ENCODE results near the gene ADAMTS1. TPM values are rescaled to one million over a fixed set of nuclear protein-coding genes. Genes with fewer than 3 reads are reported as not detected.

Gene ADAMTS1
- total RNA-seq, 1 donor from 2014 or later: 241 TPM

DNA sequence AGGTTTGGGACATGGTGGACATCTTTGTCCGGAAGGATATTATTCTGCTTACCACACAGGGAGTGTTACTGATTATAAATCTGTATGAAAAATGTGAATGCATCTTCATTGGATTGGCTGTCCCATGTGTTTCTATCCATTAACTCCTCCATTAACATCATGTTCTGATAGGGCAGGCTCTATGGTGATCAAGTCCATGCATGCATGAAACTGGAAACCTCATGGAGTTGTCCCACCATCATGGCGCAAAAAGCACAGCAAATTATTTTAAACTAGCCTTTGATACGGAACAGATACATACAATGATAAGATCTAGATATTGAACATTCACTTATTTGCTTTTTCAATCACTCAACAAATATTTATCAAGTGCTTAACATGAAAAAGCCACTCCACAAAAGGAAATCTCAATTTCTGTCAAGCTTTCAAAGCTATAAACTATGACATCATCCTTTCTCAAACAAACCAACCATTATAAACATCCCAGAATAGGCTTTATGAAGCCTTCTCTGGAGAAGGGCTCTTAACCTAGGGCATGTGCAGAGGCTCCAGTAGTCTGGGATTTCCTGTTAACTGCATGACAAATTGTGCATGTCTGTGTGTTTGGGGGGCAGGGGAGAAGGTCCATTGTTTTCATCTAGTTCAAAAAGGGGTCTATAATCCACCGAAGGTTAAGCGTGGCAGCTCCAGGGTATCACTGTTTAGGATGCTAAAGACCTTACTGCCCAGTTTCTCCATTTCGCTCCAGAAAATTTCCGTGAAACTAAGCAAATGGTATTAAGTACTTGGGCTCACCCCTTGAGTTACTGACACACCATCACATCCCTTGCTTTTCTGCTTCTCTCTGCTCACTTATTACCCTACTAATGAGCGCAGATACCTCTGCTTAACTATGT is 46.1 kb downstream of the ADAMTS1 start:
- H3K27ac ChIP-seq: peak overlapping the region; percentile 86
- H3K27me3 ChIP-seq: no peaks in the 10 kb centered on the region
- H3K4me3 ChIP-seq: no peak overlapping the region
- no peak for DNase-seq (ENCODE audit: extremely low spot score in 2 of 2)
- H3K9me3 ChIP-seq: no peaks in the 10 kb centered on the region
- TF ChIP-seq POLR2AphosphoS5 (IDR thresholded peaks at IDR 0.05; ENCODE audit: insufficient read depth in 1 of 2, low read depth in 1 of 2) (no peak), CTCF (IDR thresholded peaks at IDR 0.05) (no peak), POLR2A (IDR thresholded peaks at IDR 0.05) (no peak)
- intact Hi-C loops (cut with DNase I): loop anchor here (5.0 kb wide), 1 partner anchor 43 kb away; no protein-coding TSS in a partner anchor
- no peaks in the 10 kb centered on the region for H3K36me3 ChIP-seq
- peaks cover 26% of the 10 kb centered on the region for H3K4me1 ChIP-seq

- H3K4me1 ChIP-seq: peaks cover 26% of the 10 kb centered on the region
- no peak for TF ChIP-seq POLR2A (IDR thresholded peaks at IDR 0.05)
- TF ChIP-seq POLR2AphosphoS5 (IDR thresholded peaks at IDR 0.05; ENCODE audit: insufficient read depth in 1 of 2, low read depth in 1 of 2): no peak
- no peak for TF ChIP-seq CTCF (IDR thresholded peaks at IDR 0.05)
- H3K36me3 ChIP-seq: no peaks in the 10 kb centered on the region
- DNase-seq (ENCODE audit: extremely low spot score in 2 of 2): no peak
- intact Hi-C loops (cut with DNase I): loop anchor here (5.0 kb wide), 1 partner anchor 44 kb away; no protein-coding TSS in a partner anchor
- H3K27ac ChIP-seq: no peak overlapping the region
- H3K4me3 ChIP-seq: no peak overlapping the region
- no peaks in the 10 kb centered on the region for H3K27me3 ChIP-seq
- H3K9me3 ChIP-seq: no peaks in the 10 kb centered on the region
These were observed 47.2 kb downstream of the ADAMTS1 start for GRCh38 chr21:26797878-26798456.

DNA sequence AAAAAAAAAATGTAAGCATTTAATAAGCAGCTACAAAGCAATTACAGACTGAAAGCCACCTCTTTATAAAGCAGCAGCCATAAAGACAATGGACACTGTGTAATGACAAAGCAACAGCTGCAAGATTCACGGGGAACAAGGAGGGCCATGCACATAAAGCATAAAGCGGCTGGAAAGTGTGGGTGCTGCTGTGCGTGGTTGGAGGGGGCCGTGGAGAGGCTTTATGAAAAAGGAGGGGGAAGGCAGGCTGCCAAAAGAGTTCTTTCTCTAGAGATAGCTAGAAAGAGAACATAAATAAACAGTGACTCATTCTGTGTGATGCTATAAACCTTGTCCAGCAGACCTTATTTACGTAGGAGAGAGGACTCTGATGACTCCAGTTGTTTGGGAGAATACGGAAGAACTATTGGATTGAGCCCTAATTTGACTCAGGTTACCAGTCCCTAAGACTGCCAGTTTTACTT is 49.3 kb downstream of the ADAMTS1 start:
- Histone ChIP-seq H3K36me3 (no peaks in the 10 kb centered on the region), H3K4me3 (no peak overlapping the region), H3K27ac (peak overlapping the region; percentile 73), H3K27me3 (no peaks in the 10 kb centered on the region), H3K9me3 (no peaks in the 10 kb centered on the region), H3K4me1 (peaks cover 17% of the 10 kb centered on the region)
- DNase-seq (ENCODE audit: extremely low spot score in 2 of 2): no peak
- intact Hi-C loops (cut with DNase I): loop anchor here (5.0 kb wide), 1 partner anchor 46 kb away; no protein-coding TSS in a partner anchor
- peak in 1 of 2 donors; percentile 95 for TF ChIP-seq POLR2AphosphoS5 (IDR thresholded peaks at IDR 0.05; ENCODE audit: insufficient read depth in 1 of 2, low read depth in 1 of 2)
- TF ChIP-seq POLR2A (IDR thresholded peaks at IDR 0.05): no peak

DNA sequence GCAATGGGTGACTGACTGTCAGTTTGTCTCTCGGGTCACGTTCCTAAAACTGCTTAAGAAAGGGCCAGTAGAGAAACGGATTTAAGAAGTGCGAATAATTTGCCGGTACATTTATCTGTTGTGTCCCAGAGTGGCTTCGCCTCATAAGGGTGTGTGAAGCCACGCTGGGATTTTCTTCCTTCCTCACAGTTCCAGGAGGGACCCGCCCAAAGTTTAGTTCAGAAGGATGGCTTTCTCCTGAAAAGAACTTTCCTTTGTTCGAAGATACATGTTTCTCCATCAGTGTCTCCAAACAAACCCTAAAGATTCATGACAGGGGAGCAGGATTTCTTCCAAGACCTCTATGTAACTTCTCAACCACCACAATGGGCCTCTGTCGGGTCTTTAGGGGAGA is 49.8 kb downstream of the ADAMTS1 start:
- TF ChIP-seq POLR2A (IDR thresholded peaks at IDR 0.05): no peak
- TF ChIP-seq POLR2AphosphoS5 (IDR thresholded peaks at IDR 0.05; ENCODE audit: insufficient read depth in 1 of 2, low read depth in 1 of 2): no peak
- TF ChIP-seq CTCF (IDR thresholded peaks at IDR 0.05): no peak
- Histone ChIP-seq H3K4me1 (peaks cover 13% of the 10 kb centered on the region), H3K27ac (peak overlapping the region; percentile 73), H3K27me3 (no peaks in the 10 kb centered on the region), H3K9me3 (no peaks in the 10 kb centered on the region), H3K4me3 (no peak overlapping the region), H3K36me3 (no peaks in the 10 kb centered on the region)
- no peak for DNase-seq (ENCODE audit: extremely low spot score in 2 of 2)
- intact Hi-C loops (cut with DNase I): loop anchor here (5.0 kb wide), 1 partner anchor 47 kb away; no protein-coding TSS in a partner anchor

GRCh38 chr21:26794597-26795411 is 50.4 kb downstream of the ADAMTS1 start:
- DNase-seq (ENCODE audit: extremely low spot score in 2 of 2): no peak
- Histone ChIP-seq H3K27ac (peak overlapping the region; percentile 73), H3K4me1 (peaks cover 7% of the 10 kb centered on the region), H3K4me3 (no peak overlapping the region), H3K9me3 (no peaks in the 10 kb centered on the region), H3K27me3 (no peaks in the 10 kb centered on the region), H3K36me3 (no peaks in the 10 kb centered on the region)
- intact Hi-C loops (cut with DNase I): loop anchor here (5.0 kb wide), 1 partner anchor 47 kb away; no protein-coding TSS in a partner anchor
- TF ChIP-seq CTCF (IDR thresholded peaks at IDR 0.05): no peak
- no peak for TF ChIP-seq POLR2A (IDR thresholded peaks at IDR 0.05)
- no peak for TF ChIP-seq POLR2AphosphoS5 (IDR thresholded peaks at IDR 0.05; ENCODE audit: insufficient read depth in 1 of 2, low read depth in 1 of 2)

Measured in vagina (tissue), 2 donors.